IMR-90 (cell line): ENCODE data around the gene RPS16. TPM values are rescaled to one million over a fixed set of nuclear protein-coding genes. Genes with fewer than 3 reads are reported as not detected.

ENCODE experiments used
- ATAC-seq: fragments of 200-7000 bp; cut with Tn5 transposase; 2 replicates; pipeline ENCODE4 v1.9.1; 2020; ENCODE audit warnings: low read depth, mild to moderate bottlenecking, moderate library complexity
- BruUV-seq: library from RNA; stranded (reverse); fragments of 400-500 nt; replicated peaks from 2 replicates; lab custom pipeline; 2021; lab: Mats Ljungman, UMichigan
- CTCF ChIA-PET: fragments of 300-600 bp; formaldehyde crosslinking; extraction: SDS; loops from one replicate; lab custom pipeline; 2021; ENCODE audit warnings: antibody characterized with exemption; lab: Yijun Ruan, JAX
- POLR2A ChIA-PET: fragments of 300-600 bp; sonication (Branson Sonifier 250); formaldehyde crosslinking; loops from one replicate; lab custom pipeline; 2022; ENCODE audit warnings: antibody characterized with exemption; ENCODE audit not compliant: unreplicated experiment; lab: Charles Lee
- DNase-seq: peaks from one replicate; pipeline ENCODE4 v3.0.0; 2013
- H2AFZ ChIP-seq: replicated peaks from 2 replicates; pipeline ENCODE3; 2013; ENCODE audit warnings: low read length, mild to moderate bottlenecking; ENCODE audit not compliant: poor library complexity
- H2AK5ac ChIP-seq: 2 replicates; pipeline ENCODE4 v1.6.1; 2013; ENCODE audit warnings: low read depth, low read length, inconsistent platforms
- H2AK9ac ChIP-seq: replicated peaks from 2 replicates; pipeline ENCODE3; 2013; ENCODE audit warnings: mild to moderate bottlenecking, low read depth, low read length, moderate library complexity; ENCODE audit not compliant: poor library complexity
- H2BK120ac ChIP-seq: 2 replicates; pipeline ENCODE4 v1.6.1; 2013; ENCODE audit warnings: low read depth, low read length, inconsistent platforms
- H2BK15ac ChIP-seq: 3 replicates; pipeline ENCODE4 v1.6.1; 2013; ENCODE audit warnings: low read depth, low read length, inconsistent platforms
- H2BK20ac ChIP-seq: 2 replicates; pipeline ENCODE4 v1.6.1; 2013; ENCODE audit warnings: low read depth, mild to moderate bottlenecking, inconsistent platforms, low read length, moderate library complexity
- H2BK5ac ChIP-seq: 2 replicates; pipeline ENCODE4 v1.6.1; 2013; ENCODE audit warnings: mild to moderate bottlenecking, low read depth, low read length, inconsistent platforms; ENCODE audit not compliant: poor library complexity, severe bottlenecking
- H3K14ac ChIP-seq: replicated peaks from 2 replicates; pipeline ENCODE4 v1.6.1; 2013; ENCODE audit warnings: low read depth, low read length, inconsistent platforms
- H3K18ac ChIP-seq: 2 replicates; pipeline ENCODE4 v1.6.1; 2013; ENCODE audit warnings: low read depth, low read length, control low read depth
- H3K23ac ChIP-seq: 2 replicates; pipeline ENCODE4 v1.6.1; 2013; ENCODE audit warnings: low read depth, low read length, inconsistent platforms
- H3K27ac ChIP-seq: 2 replicates; pipeline ENCODE4 v1.5.1; 2013; ENCODE audit warnings: mild to moderate bottlenecking, control low read depth, low read length; ENCODE audit not compliant: insufficient read depth
- H3K27me3 ChIP-seq: 2 replicates; pipeline ENCODE4 v1.6.1; 2013; ENCODE audit warnings: low read length; ENCODE audit not compliant: control insufficient read depth, insufficient read depth
- H3K36me3 ChIP-seq: 2 replicates; pipeline ENCODE4 v1.6.1; 2013; ENCODE audit warnings: low read length, mixed read lengths; ENCODE audit not compliant: control insufficient read depth, insufficient read depth
- H3K4ac ChIP-seq: 2 replicates; pipeline ENCODE4 v1.6.1; 2013; ENCODE audit warnings: low read depth, low read length, inconsistent platforms
- H3K4me1 ChIP-seq: 2 replicates; pipeline ENCODE4 v1.6.1; 2013; ENCODE audit warnings: low read length, mixed read lengths; ENCODE audit not compliant: control insufficient read depth, insufficient read depth
- H3K4me2 ChIP-seq: 2 replicates; pipeline ENCODE4 v1.6.1; 2013; ENCODE audit warnings: low read depth, mild to moderate bottlenecking, control low read depth, low read length, moderate library complexity
- H3K4me3 ChIP-seq: 2 replicates; pipeline ENCODE4 v1.5.1; 2013; ENCODE audit warnings: low read depth, mild to moderate bottlenecking, control low read depth, low read length, moderate library complexity; ENCODE audit not compliant: insufficient read depth
- H3K56ac ChIP-seq: 2 replicates; pipeline ENCODE4 v1.6.1; 2013; ENCODE audit warnings: low read length, inconsistent platforms; ENCODE audit not compliant: insufficient read depth; ENCODE audit errors: extremely low read depth
- H3K79me1 ChIP-seq, 2 experiments: 2 replicates each; pipeline ENCODE4 v1.6.1; 2013; ENCODE audit warnings: low read length in 2 of 2, inconsistent platforms in 1 of 2, low read depth in 1 of 2
- H3K9ac ChIP-seq: 2 replicates; pipeline ENCODE4 v1.6.1; 2013; ENCODE audit warnings: low read depth, low read length, control low read depth
- H3K9me1 ChIP-seq: 2 replicates; pipeline ENCODE4 v1.6.1; 2013; ENCODE audit warnings: low read length, inconsistent platforms; ENCODE audit not compliant: insufficient read depth
- H3K9me3 ChIP-seq: 2 replicates; pipeline ENCODE4 v1.6.1; 2013; ENCODE audit warnings: low read length; ENCODE audit not compliant: control insufficient read depth, insufficient read depth
- H4K20me1 ChIP-seq: 2 replicates; pipeline ENCODE4 v1.6.1; 2013; ENCODE audit warnings: low read length, inconsistent platforms; ENCODE audit not compliant: insufficient read depth
- H4K5ac ChIP-seq: 2 replicates; pipeline ENCODE4 v1.6.1; 2013; ENCODE audit warnings: mild to moderate bottlenecking, low read depth, low read length, control low read depth
- H4K8ac ChIP-seq, 2 experiments: 2 replicates each; pipeline ENCODE4 v1.6.1; 2013; ENCODE audit warnings: low read depth in 2 of 2, low read length in 2 of 2, control low read depth in 1 of 2, inconsistent platforms in 1 of 2
- H4K91ac ChIP-seq: 2 replicates; pipeline ENCODE4 v1.6.1; 2013; ENCODE audit warnings: low read depth, low read length, inconsistent platforms; ENCODE audit not compliant: insufficient read depth
- POLR2A ChIP-seq: IDR thresholded peaks from 2 replicates; pipeline ENCODE4 v1.6.1; 2012; ENCODE audit warnings: mild to moderate bottlenecking, low read depth, low read length
- WGBS, 2 experiments: methylation state at CpG; one replicate each; pipeline versions ENCODE4 v1.1.5 to v1.1.7; 2013; ENCODE audit warnings: missing lambda C conversion rate in 2 of 2; ENCODE audit not compliant: insufficient read length in 1 of 2; ENCODE audit errors: extremely low coverage in 2 of 2; 5-methylcytosine and 5-hydroxymethylcytosine counted together
- dilution Hi-C: fragments of 300-500 bp; cut with HindIII; formaldehyde crosslinking; loops from one replicate; pipeline ENCODE4 v1.14.3; 2018; ENCODE audit warnings: low sequenced_read_pairs; ENCODE audit not compliant: unreplicated experiment
- in situ Hi-C: fragments of 300-500 bp; cut with MboI; formaldehyde crosslinking; loops from 3 replicates; pipeline ENCODE4 v1.14.3; 2019; ENCODE audit warnings: low sequenced_read_pairs, inconsistent platforms, mixed read lengths
- intact Hi-C: fragments of 100-400 bp; cut with micrococcal nuclease; formaldehyde crosslinking; loops from 2 replicates; pipeline ENCODE4 v1.10.0; 2022
- polyA plus RNA-seq, 3 experiments: library from polyadenylated mRNA; depleted of rRNA; stranded (reverse); fragments of >200 nt; gene quantifications; 2 replicates each; pipeline ENCODE4 v1.2.3, GENCODE V29; 2012; ENCODE audit warnings: low replicate concordance in 1 of 3
- total RNA-seq: library from RNA; depleted of rRNA; stranded (reverse); fragments of >200 nt; gene quantifications from 2 replicates; pipeline ENCODE4 v1.2.3, GENCODE V29; 2012
- TF ChIP-seq, protein P1 (sequence below): conservative IDR thresholded peaks from 2 replicates; pipeline ENCODE4 v1.5.1; 2012; ENCODE audit warnings: mild to moderate bottlenecking, low read depth, low read length, improper control_type of control experiment

RPS16 gene
- total and polyA plus RNA-seq, 2 of the 4 experiments (the other 2 are of a cell fraction): 320 to 3,500 TPM

DNA sequence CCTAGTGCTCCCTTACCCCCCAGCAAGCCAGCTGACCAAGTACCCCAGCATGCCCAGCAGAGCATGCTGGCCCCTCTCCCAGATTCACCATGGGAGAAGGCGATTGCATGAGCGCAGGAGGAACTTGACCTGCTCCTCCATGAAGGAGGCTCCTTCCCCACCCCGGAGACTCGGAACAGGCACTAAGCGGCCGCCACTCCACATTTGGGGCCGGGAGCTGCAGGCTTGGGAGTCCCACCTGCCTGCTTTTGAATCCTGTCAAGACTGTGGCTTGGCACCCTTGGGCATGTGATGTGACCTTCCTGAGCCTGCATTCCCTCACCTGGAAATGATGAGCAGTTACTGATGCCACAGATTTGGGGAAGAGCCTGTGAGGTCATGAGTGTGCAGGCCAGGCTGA is 32.2 kb upstream of the RPS16 start:
- H4K20me1 ChIP-seq: peaks cover 27% of the 10 kb centered on the region
- no peak overlapping the region for H3K4ac ChIP-seq
- TF ChIP-seq POLR2A: no peak
- TF ChIP-seq, protein P1, sequence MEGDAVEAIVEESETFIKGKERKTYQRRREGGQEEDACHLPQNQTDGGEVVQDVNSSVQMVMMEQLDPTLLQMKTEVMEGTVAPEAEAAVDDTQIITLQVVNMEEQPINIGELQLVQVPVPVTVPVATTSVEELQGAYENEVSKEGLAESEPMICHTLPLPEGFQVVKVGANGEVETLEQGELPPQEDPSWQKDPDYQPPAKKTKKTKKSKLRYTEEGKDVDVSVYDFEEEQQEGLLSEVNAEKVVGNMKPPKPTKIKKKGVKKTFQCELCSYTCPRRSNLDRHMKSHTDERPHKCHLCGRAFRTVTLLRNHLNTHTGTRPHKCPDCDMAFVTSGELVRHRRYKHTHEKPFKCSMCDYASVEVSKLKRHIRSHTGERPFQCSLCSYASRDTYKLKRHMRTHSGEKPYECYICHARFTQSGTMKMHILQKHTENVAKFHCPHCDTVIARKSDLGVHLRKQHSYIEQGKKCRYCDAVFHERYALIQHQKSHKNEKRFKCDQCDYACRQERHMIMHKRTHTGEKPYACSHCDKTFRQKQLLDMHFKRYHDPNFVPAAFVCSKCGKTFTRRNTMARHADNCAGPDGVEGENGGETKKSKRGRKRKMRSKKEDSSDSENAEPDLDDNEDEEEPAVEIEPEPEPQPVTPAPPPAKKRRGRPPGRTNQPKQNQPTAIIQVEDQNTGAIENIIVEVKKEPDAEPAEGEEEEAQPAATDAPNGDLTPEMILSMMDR: no peak
- no peak overlapping the region for H3K4me3 ChIP-seq
- no peaks in the 10 kb centered on the region for H3K9me3 ChIP-seq
- H4K8ac ChIP-seq: no peak overlapping the region
- ChIA-PET CTCF (no interaction called here), POLR2A (no interaction called here)
- peaks cover 80% of the 10 kb centered on the region for H3K36me3 ChIP-seq
- H3K56ac ChIP-seq: no peak overlapping the region
- no peak overlapping the region for H3K9ac ChIP-seq
- WGBS, 2 experiments: 94% methylated on average over 6 of the region's 7 CpGs; no CpG with 5 or more reads in 1 of the 2 experiments
- H3K27me3 ChIP-seq: no peaks in the 10 kb centered on the region
- H3K23ac ChIP-seq: no peak overlapping the region
- H3K18ac ChIP-seq: no peak overlapping the region
- H4K5ac ChIP-seq: no peak overlapping the region
- H2BK20ac ChIP-seq: no peak overlapping the region
- no peak overlapping the region for H3K14ac ChIP-seq
- H3K9me1 ChIP-seq: peaks cover 2% of the 10 kb centered on the region; the same call in 1 of the 2 replicates
- BruUV-seq: no TSS peak
- H3K4me2 ChIP-seq: no peak overlapping the region
- H2BK120ac ChIP-seq: no peak overlapping the region
- no peak overlapping the region for H4K91ac ChIP-seq
- H3K4me1 ChIP-seq: no peaks in the 10 kb centered on the region
- H2AK5ac ChIP-seq: no peak overlapping the region
- no peak overlapping the region for H3K27ac ChIP-seq
- no peak overlapping the region for H2AFZ ChIP-seq
- H2AK9ac ChIP-seq: no peak overlapping the region
- dilution Hi-C loops: no loop called here
- ATAC-seq: no peak
- no peak for DNase-seq
- peaks cover 17 to 20% of the 10 kb centered on the region in 2 experiments; a peak in 3 of 4 replicates for H3K79me1 ChIP-seq
- in situ Hi-C loops: no loop called here
- no peak overlapping the region for H2BK15ac ChIP-seq
- intact Hi-C loops: no loop called here
- H2BK5ac ChIP-seq: no peak overlapping the region
